H1 (cell line): Measurements from ENCODE around the gene CBY2. TPM values are rescaled to one million over a fixed set of nuclear protein-coding genes. Genes with fewer than 3 reads are reported as not detected.

Experiments
- RFX5 ChIP-seq: IDR thresholded peaks from 2 replicates; pipeline ENCODE4 v1.6.1; 2011; ENCODE audit warnings: low read depth, low read length, improper control_type of control experiment, borderline replicate concordance
- polyA plus RNA-seq, 7 experiments: library from polyadenylated mRNA; depleted of rRNA in 3 of 7; stranded (reverse) in 5 of 7; unstranded in 2 of 7; fragments of >200 nt in 5 of 7; fragments of 200-250 nt in 2 of 7; gene quantifications; 1 replicate in 5 of 7; 2 replicates in 1 of 7; 4 replicates in 1 of 7; pipeline versions ENCODE4 v1.2.1 to v1.2.3, GENCODE V29; 2011 to 2013; ENCODE audit warnings: missing spikeins in 2 of 7, mixed read lengths in 2 of 7
- total RNA-seq: library from RNA; stranded (reverse); fragmentation: NEBNext Ultra II Directional; extraction: Animal tissue kit (Norgen Biotek cat#: 25700); gene quantifications from 2 replicates; pipeline ENCODE4 v1.2.1, GENCODE V29; 2021

CBY2 gene
- total and polyA plus RNA-seq, 2 of the 8 experiments (the other 6 are each of a cell fraction or from before 2014, with no cell fraction given), result not detected

DNA sequence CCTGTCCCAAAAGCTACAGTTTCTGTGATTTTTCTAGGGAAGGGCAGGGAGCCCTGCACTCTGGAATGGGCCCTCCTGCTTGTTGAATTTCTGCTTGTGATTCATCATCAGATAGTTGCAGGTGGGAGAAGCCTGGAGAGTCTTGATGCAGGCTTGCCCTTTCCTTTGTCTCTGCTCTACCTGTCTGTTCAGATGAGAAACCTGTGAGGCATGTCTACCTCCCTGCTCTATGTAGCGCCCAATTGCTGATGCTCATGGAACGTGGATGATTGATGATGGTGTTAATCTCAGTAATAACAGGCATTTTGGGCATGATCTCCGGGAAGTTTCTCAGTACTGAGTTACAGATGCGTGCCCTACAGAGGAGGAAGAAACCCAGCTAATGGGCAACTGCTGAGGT is 10.9 kb upstream of the CBY2 start (continued):
- no peak for TF ChIP-seq RFX5
